ENCODE data around the gene PPP1CA. TPM values are rescaled to one million over a fixed set of nuclear protein-coding genes. Genes with fewer than 3 reads are reported as not detected.
"Not testable (repeated sequence)": the region's sequence is repeated elsewhere in the genome, so short reads cannot be mapped to it uniquely, and the experiment has no call there.

Gene PPP1CA
- total RNA-seq, 1 experiment from 2014 or later, result 449 TPM

DNA sequence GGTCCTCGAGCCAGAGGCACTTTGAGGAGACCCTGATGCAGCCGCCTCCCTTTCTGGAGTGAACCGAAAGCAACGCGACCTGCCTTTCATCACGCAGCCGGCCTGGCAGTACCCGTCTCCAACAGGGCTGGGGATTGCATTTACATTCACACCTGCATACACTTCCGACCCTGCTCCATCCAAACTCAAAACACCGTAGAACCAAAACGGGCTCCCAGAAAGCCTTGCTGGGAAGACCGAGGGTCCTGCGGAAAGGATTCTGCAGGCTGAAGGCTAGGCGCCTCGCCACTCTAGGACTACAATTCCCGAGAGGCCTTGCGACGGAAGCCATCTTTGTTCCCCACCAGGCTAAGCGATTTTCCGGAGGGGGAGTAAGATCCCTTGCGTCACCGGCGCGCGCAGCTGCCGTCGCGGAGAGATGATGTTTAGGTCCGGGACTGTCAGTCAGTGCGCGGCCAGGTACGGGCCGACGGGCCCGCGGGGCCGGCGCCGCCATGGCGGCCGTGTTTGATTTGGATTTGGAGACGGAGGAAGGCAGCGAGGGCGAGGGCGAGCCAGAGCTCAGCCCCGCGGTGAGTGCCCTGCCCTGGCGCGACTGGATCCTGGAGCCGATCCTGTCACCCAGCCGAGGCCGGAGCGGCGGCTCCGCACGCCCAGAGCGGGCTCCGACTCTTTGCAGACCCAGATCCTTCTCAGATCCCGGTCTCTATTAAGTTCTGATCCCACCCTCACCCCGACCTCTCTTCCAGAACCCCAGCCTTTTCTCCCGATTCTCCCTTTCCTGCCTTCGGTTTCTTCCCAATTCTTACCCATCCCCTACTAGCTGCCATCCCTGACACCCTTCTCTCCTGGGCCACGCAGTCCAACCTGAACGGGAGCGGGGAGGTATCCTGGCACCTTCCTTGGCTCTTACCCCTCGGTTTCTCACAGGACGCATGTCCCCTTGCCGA is 26.7 kb upstream of the PPP1CA start, which contains the start of gene RPS6KB2:
TSS of gene RPS6KB2 (plus strand) at position 443 of the 950 bp plus-strand sequence. CDS start at position 495, 52 bp downstream.
- H3K27me3 ChIP-seq (ENCODE audit: low read length), result no peaks in the 10 kb centered on the region
- CTCF ChIA-PET, result no interaction called here
- DNase-seq, result peak; percentile 99
- H3K4me2 ChIP-seq (ENCODE audit: low read length), result peak within 1 kb of the TSS; percentile 94
- H3K9me2 ChIP-seq (replicated peaks; ENCODE audit: low read length), result no peaks in the 10 kb centered on the region
- no peak for TF ChIP-seq EZH2phosphoT487 (IDR thresholded peaks at IDR 0.05; ENCODE audit: borderline replicate concordance, low read length)
- TF ChIP-seq EZH2 (IDR thresholded peaks at IDR 0.05; ENCODE audit: low read length, unreplicated experiment), result no peak
- TF ChIP-seq, protein P1, sequence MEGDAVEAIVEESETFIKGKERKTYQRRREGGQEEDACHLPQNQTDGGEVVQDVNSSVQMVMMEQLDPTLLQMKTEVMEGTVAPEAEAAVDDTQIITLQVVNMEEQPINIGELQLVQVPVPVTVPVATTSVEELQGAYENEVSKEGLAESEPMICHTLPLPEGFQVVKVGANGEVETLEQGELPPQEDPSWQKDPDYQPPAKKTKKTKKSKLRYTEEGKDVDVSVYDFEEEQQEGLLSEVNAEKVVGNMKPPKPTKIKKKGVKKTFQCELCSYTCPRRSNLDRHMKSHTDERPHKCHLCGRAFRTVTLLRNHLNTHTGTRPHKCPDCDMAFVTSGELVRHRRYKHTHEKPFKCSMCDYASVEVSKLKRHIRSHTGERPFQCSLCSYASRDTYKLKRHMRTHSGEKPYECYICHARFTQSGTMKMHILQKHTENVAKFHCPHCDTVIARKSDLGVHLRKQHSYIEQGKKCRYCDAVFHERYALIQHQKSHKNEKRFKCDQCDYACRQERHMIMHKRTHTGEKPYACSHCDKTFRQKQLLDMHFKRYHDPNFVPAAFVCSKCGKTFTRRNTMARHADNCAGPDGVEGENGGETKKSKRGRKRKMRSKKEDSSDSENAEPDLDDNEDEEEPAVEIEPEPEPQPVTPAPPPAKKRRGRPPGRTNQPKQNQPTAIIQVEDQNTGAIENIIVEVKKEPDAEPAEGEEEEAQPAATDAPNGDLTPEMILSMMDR (conservative IDR thresholded peaks at IDR 0.05; ENCODE audit: low read depth, low read length), result no peak
- H3K4me1 ChIP-seq (ENCODE audit: insufficient read depth, low read length), result peaks cover 10% of the 10 kb centered on the region
- peak; percentile 87 for ATAC-seq
- no peaks in the 10 kb centered on the region for H3F3A ChIP-seq (ENCODE audit: low read length, unreplicated experiment)
- H4K20me1 ChIP-seq (ENCODE audit: low read length), result no peaks in the 10 kb centered on the region
- BruUV-seq (replicated peaks), result no TSS peak
- H3K36me3 ChIP-seq (ENCODE audit: low read depth, low read length), result peaks cover 29% of the 10 kb centered on the region
- POLR2A ChIA-PET (ENCODE audit: unreplicated experiment), result no interaction called here
- intact Hi-C loops (cut with micrococcal nuclease), result loop anchor here (2.0 to 5.0 kb wide), 4 partner anchors 14 to 79 kb away; partner anchors contain the start of genes CDK2AP2, CORO1B, PITPNM1 and TMEM134
- no peaks in the 10 kb centered on the region for H3K9me3 ChIP-seq (ENCODE audit: low read length)
- H3K79me2 ChIP-seq (ENCODE audit: low read length), result peaks cover 34% of the 10 kb centered on the region
- H3K9ac ChIP-seq (ENCODE audit: low read length), result peak within 1 kb of the TSS; percentile 95
- peak within 1 kb of the TSS; percentile 18 for H3K27ac ChIP-seq (ENCODE audit: low read length)
- peak within 1 kb of the TSS; percentile 96 for H3K4me3 ChIP-seq (ENCODE audit: low read length)
- H2AFZ ChIP-seq (ENCODE audit: low read length), result peak within 1 kb of the TSS; percentile 94

DNA sequence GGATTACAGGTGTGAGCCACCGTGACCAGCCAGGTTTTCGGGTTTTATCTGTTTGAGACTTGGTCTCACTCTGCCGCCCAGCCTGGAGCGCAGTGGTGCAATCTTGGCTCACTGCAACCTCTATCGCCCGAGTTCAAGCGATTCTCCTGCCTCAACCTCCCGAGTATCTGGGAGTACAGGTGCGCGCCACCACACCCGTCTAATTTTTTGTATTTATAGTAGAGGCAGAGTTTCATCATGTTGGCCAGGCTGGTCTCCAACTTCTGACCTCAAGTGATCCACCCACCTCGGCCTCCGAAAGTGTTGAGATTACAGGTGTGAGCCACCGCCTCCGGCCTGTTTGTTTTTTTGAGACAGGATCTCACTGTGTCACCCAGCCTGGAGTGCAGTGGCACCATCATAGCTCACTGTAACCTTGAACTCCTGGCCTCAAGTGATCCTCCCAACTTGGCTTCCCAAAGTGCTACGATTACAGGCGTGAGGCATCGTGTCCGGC is 25.8 kb upstream of the PPP1CA start:
- H3K27me3 ChIP-seq (ENCODE audit: low read length); BruUV-seq (replicated peaks); H4K20me1 ChIP-seq (ENCODE audit: low read length); H3K27ac ChIP-seq (ENCODE audit: low read length); DNase-seq; H3K9me3 ChIP-seq (ENCODE audit: low read length); H3K9me2 ChIP-seq (replicated peaks; ENCODE audit: low read length); H3F3A ChIP-seq (ENCODE audit: low read length, unreplicated experiment); ATAC-seq; CTCF ChIA-PET; POLR2A ChIA-PET (ENCODE audit: unreplicated experiment): not testable (repeated sequence)
- H3K4me2 ChIP-seq (ENCODE audit: low read length), result peak overlapping the region; percentile 94
- peaks cover 20% of the 10 kb centered on the region for H3K36me3 ChIP-seq (ENCODE audit: low read depth, low read length)
- peak overlapping the region; percentile 94 for H2AFZ ChIP-seq (ENCODE audit: low read length)
- peaks cover 34% of the 10 kb centered on the region for H3K79me2 ChIP-seq (ENCODE audit: low read length)
- H3K4me1 ChIP-seq (ENCODE audit: insufficient read depth, low read length), result peaks cover 17% of the 10 kb centered on the region
- peak overlapping the region; percentile 96 for H3K4me3 ChIP-seq (ENCODE audit: low read length)
- intact Hi-C loops (cut with micrococcal nuclease), result loop anchor here (5.0 kb wide), 2 partner anchors 40 to 80 kb away; partner anchors contain the start of genes CDK2AP2, PITPNM1 and TMEM134
- H3K9ac ChIP-seq (ENCODE audit: low read length), result peak overlapping the region; percentile 95; the same call in 1 of the 2 replicates

DNA sequence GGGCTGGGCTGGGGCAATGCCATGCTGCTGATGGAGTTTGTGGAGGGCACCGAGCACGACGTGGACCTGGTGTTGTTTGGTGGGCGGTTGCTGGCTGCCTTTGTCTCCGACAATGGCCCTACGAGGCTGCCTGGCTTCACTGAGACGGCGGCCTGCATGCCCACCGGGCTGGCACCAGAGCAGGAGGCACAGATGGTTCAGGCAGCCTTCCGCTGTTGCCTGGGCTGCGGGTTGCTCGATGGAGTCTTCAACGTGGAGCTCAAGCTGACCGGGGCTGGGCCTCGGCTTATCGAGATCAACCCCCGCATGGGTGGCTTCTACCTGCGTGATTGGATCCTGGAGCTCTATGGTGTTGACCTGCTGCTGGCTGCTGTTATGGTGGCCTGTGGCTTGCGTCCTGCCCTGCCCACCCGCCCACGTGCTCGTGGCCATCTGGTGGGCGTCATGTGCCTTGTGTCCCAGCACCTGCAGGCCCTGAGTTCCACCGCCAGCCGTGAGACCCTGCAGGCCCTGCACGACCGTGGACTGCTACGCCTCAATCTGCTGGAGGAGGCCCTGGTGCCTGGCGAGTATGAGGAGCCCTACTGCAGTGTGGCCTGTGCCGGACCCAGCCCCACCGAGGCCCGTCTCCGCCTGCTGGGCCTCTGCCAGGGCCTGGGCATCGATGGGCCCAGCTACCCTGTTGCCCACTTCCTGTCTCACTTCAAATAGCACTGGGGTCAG is 22.4 kb upstream of the PPP1CA start:
- intact Hi-C loops (cut with micrococcal nuclease), result no loop called here
- CTCF ChIA-PET, result no interaction called here
- BruUV-seq (replicated peaks), result no TSS peak
- H3K79me2 ChIP-seq (ENCODE audit: low read length), result peaks cover 8% of the 10 kb centered on the region
- H3K27me3 ChIP-seq (ENCODE audit: low read length), result no peaks in the 10 kb centered on the region
- H3K9me3 ChIP-seq (ENCODE audit: low read length), result no peaks in the 10 kb centered on the region
- H3K4me1 ChIP-seq (ENCODE audit: insufficient read depth, low read length), result peaks cover 13% of the 10 kb centered on the region; the same call in 1 of the 2 replicates
- H4K20me1 ChIP-seq (ENCODE audit: low read length), result no peaks in the 10 kb centered on the region
- H3K36me3 ChIP-seq (ENCODE audit: low read depth, low read length), result no peaks in the 10 kb centered on the region
- no peaks in the 10 kb centered on the region for H3K9me2 ChIP-seq (replicated peaks; ENCODE audit: low read length)
- TF ChIP-seq EZH2phosphoT487 (IDR thresholded peaks at IDR 0.05; ENCODE audit: borderline replicate concordance, low read length) (no peak), EZH2 (IDR thresholded peaks at IDR 0.05; ENCODE audit: low read length, unreplicated experiment) (no peak)
- TF ChIP-seq, protein P1 (conservative IDR thresholded peaks at IDR 0.05; ENCODE audit: low read depth, low read length), result no peak
- ATAC-seq (no peak), DNase-seq (no peak)
- H3K4me2 ChIP-seq (ENCODE audit: low read length), result no peak overlapping the region
- POLR2A ChIA-PET (ENCODE audit: unreplicated experiment), result interaction anchor here (0.7 kb wide), 1 partner anchor 1102 kb away, joined by 4 read pairs; no protein-coding TSS in a partner anchor
- no peak overlapping the region for H3K4me3 ChIP-seq (ENCODE audit: low read length)
- no peaks in the 10 kb centered on the region for H3F3A ChIP-seq (ENCODE audit: low read length, unreplicated experiment)
- H2AFZ ChIP-seq (ENCODE audit: low read length), result no peak overlapping the region
- H3K9ac ChIP-seq (ENCODE audit: low read length), result no peak overlapping the region
- no peak overlapping the region for H3K27ac ChIP-seq (ENCODE audit: low read length)
